ENCODE results near the gene SCN10A.

SCN10A gene

DNA sequence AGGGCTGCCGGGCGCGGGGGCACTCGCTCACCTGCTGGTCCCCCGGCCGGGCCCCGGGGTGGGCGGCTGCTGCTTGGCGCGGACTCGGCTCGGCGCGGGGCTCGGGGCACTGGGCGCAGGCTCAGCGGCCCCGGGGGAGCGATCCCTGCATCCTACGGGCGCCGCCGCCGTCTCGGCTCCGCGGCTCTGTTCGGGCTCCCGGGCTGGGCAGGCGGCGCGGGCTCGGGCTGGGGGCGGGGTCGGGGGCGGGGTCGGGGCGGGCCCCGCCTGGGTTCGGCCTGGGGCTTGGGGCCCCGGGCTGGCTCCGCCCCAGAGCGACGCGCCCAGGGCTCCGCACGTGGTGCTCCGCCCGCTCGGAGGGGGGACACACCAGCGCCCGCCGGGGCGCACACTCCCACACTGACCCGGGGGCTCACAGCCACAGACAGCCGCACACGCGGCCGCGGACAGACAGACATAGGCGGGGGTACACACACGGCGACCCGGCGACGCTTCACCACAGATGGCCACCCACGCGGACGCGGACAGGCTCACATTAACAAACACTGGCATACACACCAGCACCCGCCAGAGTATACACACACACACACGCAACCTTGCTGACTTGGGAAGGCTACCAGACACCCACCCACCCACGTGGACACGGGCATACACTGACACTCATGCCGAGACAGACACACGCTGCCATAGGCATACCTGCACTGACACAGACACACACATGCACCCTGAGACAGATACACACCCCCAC is 166.3 kb downstream of the SCN10A start, which contains the start of gene SCN5A:
TSS of gene SCN5A (minus strand) at position 188 of the 748 bp plus-strand sequence. CDS start 16,380 bp downstream, outside the sequence.
- peak; percentile 46 for DNase-seq

DNA sequence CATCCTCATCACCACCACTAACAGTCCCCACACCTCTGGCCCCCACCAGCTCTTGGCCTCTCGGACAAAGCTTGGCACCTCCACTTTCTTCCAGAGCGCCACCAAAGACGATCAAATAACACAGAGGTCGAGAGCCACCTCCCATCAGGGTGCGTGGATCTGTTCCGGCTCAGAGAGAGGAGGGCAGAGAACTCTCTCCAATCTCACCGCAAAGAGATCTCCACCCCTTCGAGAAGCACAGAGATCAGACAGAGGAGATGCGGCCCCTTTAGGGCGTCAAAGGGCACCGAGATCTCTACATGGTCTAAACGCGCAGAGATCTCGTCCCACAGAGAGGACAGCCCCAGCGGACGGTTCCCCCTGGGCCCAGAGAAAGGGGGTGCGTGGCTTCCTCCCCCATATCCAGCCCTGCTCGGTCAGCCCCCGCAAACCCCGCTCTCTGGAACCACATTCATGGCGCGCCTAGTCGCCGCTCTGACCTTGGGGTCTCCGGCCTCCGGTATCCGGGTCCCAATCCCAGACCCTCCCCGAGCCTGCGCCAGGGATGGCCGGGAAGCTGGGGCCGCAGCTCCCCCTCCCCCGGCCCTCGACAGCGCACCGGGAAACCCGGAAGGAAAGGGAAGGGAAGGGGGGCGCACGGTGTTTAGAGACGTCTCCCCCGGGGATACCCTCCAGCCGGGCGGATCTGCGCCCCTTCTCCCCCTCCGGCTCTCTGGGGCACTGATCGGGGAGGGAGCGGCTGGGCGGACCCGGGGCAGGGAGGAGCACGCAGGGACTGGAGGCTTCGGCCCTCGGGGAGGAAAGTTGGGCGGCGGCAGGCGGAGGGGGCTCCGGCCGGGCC is 167.1 kb downstream of the SCN10A start:
- DNase-seq, result no peak

DNA sequence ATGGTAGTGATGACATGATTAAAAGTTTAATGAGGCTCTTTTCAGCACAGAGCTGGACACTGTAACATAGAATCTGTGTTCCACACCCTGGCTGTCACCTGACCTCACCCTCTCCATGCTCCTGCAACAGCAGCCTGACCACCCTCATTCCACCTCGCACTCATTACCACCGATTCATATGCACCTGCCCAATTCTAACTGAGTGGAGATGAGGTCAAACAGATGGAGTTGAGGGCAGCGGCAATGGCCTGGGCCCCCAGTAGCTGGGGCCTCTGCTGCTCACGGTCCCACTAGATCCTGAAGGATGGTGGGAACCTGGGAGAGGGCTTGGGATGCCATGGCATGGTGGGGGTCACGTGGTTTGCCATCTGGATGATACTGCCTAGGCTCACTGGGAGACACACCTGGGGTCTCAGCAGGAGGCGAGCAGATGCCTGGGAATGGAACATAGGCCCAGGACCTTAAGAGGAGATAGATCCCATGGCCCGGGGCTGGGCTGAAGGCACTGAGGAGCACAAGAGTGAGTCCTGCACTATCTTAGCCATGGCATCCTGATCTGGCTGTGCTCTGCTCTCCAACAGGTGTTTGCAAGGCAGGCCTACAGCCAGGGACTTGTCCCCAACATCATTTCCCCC is 167.9 kb downstream of the SCN10A start:
- no peak for DNase-seq

DNA sequence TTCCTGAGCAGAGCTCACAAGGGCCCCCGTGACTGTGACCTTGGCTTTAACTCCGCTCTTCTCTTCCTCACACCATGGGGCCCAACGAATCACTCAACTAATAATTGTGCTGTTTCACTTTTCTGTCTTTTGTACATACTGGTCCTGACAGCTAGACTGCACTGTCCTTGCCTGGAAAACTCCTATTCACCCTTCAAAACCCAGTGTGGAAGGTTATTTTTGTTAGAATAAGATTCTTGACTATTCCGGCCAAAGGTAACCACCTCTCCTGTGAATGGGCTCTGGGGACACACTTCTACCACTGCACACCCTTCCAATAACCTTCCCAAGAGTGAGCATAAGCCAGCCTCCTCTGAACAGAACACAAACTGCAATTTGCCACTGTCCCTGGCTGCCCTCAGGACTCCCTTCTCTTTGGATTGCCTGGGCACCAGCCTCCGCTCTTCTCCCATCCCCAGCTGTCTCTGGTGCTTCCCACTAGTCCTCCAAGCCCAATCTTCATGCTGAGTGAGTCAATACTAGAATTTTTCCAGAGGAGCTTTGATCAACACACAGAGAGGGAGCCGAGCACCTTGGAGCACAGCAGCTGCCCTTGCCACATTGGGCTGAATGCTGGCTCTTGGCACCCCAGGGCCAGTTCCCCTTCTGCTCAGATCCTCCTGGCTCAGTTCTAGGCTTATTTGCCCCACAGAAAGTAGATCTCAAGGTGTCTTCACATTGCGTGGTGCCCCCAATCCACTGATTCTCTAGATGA is 168.6 kb downstream of the SCN10A start:
- no peak for DNase-seq
